Esophagus muscularis mucosa (tissue), 4 donors: ENCODE measurements around the gene TNRC18. TPM values are rescaled to one million over a fixed set of nuclear protein-coding genes. Genes with fewer than 3 reads are reported as not detected.

Experiments
- DNase-seq: peaks from one replicate; pipeline ENCODE4 v3.0.0-alpha.2; 2017; ENCODE audit errors: extremely low spot score
- H3K27ac ChIP-seq, 4 donors: fragments of 200-600 bp; sonication (generic); replicated peaks in 1 of 4; 1 replicate in 3 of 4; 2 replicates in 1 of 4; pipeline ENCODE4 v1.5.1; 2016 to 2019; ENCODE audit warnings: mild to moderate bottlenecking in 1 of 4
- H3K27me3 ChIP-seq, 4 donors: fragments of 200-600 bp; sonication (generic); one replicate each; pipeline versions ENCODE4 v1.5.1 to v1.6.0; 2016 to 2019
- H3K36me3 ChIP-seq, 4 donors: fragments of 200-600 bp; sonication (generic); one replicate each; pipeline ENCODE4 v1.5.1; 2016 to 2019
- H3K4me1 ChIP-seq, 4 donors: fragments of 200-600 bp; sonication (generic); one replicate each; pipeline ENCODE4 v1.5.1; 2016 to 2019
- H3K4me3 ChIP-seq, 4 donors: fragments of 200-600 bp; sonication (generic); 1 replicate in 2 of 4; 2 replicates in 2 of 4; pipeline ENCODE4 v1.5.1; 2016 to 2019; ENCODE audit warnings: mild to moderate bottlenecking in 4 of 4, moderate library complexity in 1 of 4
- H3K9me3 ChIP-seq, 4 donors: fragments of 200-600 bp; sonication (generic); 1 replicate in 3 of 4; 2 replicates in 1 of 4; pipeline ENCODE4 v1.5.1; 2016 to 2019
- CTCF ChIP-seq, 3 experiments: fragments of 200-600 bp in 2 of 3; fragments of 450-650 bp in 1 of 3; sonication (generic) in 2 of 3; IDR thresholded peaks; one replicate each; pipeline ENCODE4 v1.5.1; 2017 to 2019; ENCODE audit warnings: antibody characterized with exemption in 3 of 3, mild to moderate bottlenecking in 2 of 3, moderate library complexity in 1 of 3
- EP300 ChIP-seq: sonication (generic); formaldehyde crosslinking; IDR thresholded peaks from one replicate; pipeline ENCODE4 v1.6.1; 2017; ENCODE audit warnings: antibody characterized with exemption
- POLR2A ChIP-seq: fragments of 450-650 bp; IDR thresholded peaks from one replicate; pipeline ENCODE4 v1.6.1; 2017; ENCODE audit warnings: antibody characterized with exemption, moderate library complexity, mild to moderate bottlenecking, low read depth
- POLR2AphosphoS5 ChIP-seq, 2 donors: sonication (generic); formaldehyde crosslinking; IDR thresholded peaks; one replicate each; pipeline ENCODE4 v1.6.1; 2017; ENCODE audit warnings: antibody characterized with exemption in 2 of 2
- WGBS: methylation state at CpG from one replicate; pipeline ENCODE4 v1.1.5; 2018; 5-methylcytosine and 5-hydroxymethylcytosine counted together
- intact Hi-C: fragments of 100-400 bp; cut with DNase I; formaldehyde crosslinking; loops from one replicate; pipeline ENCODE4 v1.15.1; 2023
- total RNA-seq, 4 donors: library from RNA; depleted of rRNA; stranded (reverse); fragments of >200 nt; gene quantifications; one replicate each; pipeline versions ENCODE4 v1.1.0 to v1.2.1, GENCODE V29; 2016

The TNRC18 gene
- total RNA-seq, 4 donors from 2014 or later: 101 to 277 (median 166) TPM

GRCh38 chr7:5433181-5433580 lies 9.5 kb upstream of the TNRC18 start:
- TF ChIP-seq POLR2AphosphoS5 (IDR thresholded peaks at IDR 0.05) (no peak), CTCF (IDR thresholded peaks at IDR 0.05) (no peak), POLR2A (no peak), EP300 (no peak)
- peaks cover 0 to 5% (median 1%) of the 10 kb centered on the region in 4 donors for H3K36me3 ChIP-seq
- H3K4me3 ChIP-seq: no peak overlapping the region
- WGBS: 100% methylated on average over 2 of the region's 3 CpGs
- no peak for DNase-seq
- intact Hi-C loops: no loop called here
- H3K9me3 ChIP-seq: peaks cover 0 to 4% (median 0%) of the 10 kb centered on the region in 4 donors
- H3K27me3 ChIP-seq: no peaks in the 10 kb centered on the region
- H3K4me1 ChIP-seq: peaks cover 28 to 33% (median 31%) of the 10 kb centered on the region in 4 donors
- no peak overlapping the region for H3K27ac ChIP-seq

GRCh38 chr7:5432691-5433090 lies 9.1 kb upstream of the TNRC18 start:
- H3K36me3 ChIP-seq: no peaks in the 10 kb centered on the region
- H3K27ac ChIP-seq: no peak overlapping the region
- 100% methylated on average over 3 of the region's 3 CpGs for WGBS
- H3K4me3 ChIP-seq: no peak overlapping the region
- H3K4me1 ChIP-seq: peaks cover 26 to 33% (median 31%) of the 10 kb centered on the region in 4 donors
- TF ChIP-seq POLR2A (no peak), CTCF (IDR thresholded peaks at IDR 0.05) (no peak), EP300 (no peak), POLR2AphosphoS5 (IDR thresholded peaks at IDR 0.05) (no peak)
- intact Hi-C loops: no loop called here
- H3K9me3 ChIP-seq: peaks cover 0 to 4% (median 0%) of the 10 kb centered on the region in 4 donors
- H3K27me3 ChIP-seq: no peaks in the 10 kb centered on the region
- DNase-seq: no peak

GRCh38 chr7:5431560-5432015 lies 8.0 kb upstream of the TNRC18 start:
- no peaks in the 10 kb centered on the region for H3K36me3 ChIP-seq
- no peak overlapping the region for H3K4me3 ChIP-seq
- no peak overlapping the region for H3K27ac ChIP-seq
- no peak for DNase-seq
- intact Hi-C loops: no loop called here
- H3K4me1 ChIP-seq: peaks cover 26 to 39% (median 33%) of the 10 kb centered on the region in 4 donors
- no peaks in the 10 kb centered on the region for H3K9me3 ChIP-seq
- no peak for TF ChIP-seq CTCF (IDR thresholded peaks at IDR 0.05)
- no peak for TF ChIP-seq POLR2AphosphoS5 (IDR thresholded peaks at IDR 0.05)
- no peak for TF ChIP-seq POLR2A
- TF ChIP-seq EP300: no peak
- 87% methylated on average over 4 of the region's 4 CpGs for WGBS
- H3K27me3 ChIP-seq: no peaks in the 10 kb centered on the region

GRCh38 chr7:5430612-5430947 lies 6.9 kb upstream of the TNRC18 start:
- intact Hi-C loops: no loop called here
- Histone ChIP-seq H3K36me3 (no peaks in the 10 kb centered on the region), H3K27me3 (no peaks in the 10 kb centered on the region), H3K4me1 (peaks cover 26 to 39% (median 33%) of the 10 kb centered on the region in 4 donors), H3K27ac (peak overlapping the region; percentile 96 to 100 (median 100)), H3K9me3 (no peaks in the 10 kb centered on the region), H3K4me3 (no peak overlapping the region)
- 76% methylated on average over 5 of the region's 5 CpGs for WGBS
- no peak for DNase-seq
- TF ChIP-seq CTCF (IDR thresholded peaks at IDR 0.05): no peak
- no peak for TF ChIP-seq POLR2A
- TF ChIP-seq EP300: no peak
- TF ChIP-seq POLR2AphosphoS5 (IDR thresholded peaks at IDR 0.05): no peak
